Peyer's patch (tissue), 4 donors: Measurements from ENCODE around the gene RFX4. TPM values are rescaled to one million over a fixed set of nuclear protein-coding genes. Genes with fewer than 3 reads are reported as not detected.

ENCODE experiments used
- DNase-seq, 3 donors: peaks; one replicate each; pipeline ENCODE4 v3.0.0-alpha.2; 2017 to 2019
- H3K27ac ChIP-seq, 4 donors: fragments of 200-600 bp; sonication (generic); one replicate each; pipeline ENCODE4 v1.5.1; 2016 to 2019
- H3K27me3 ChIP-seq, 2 donors: fragments of 200-600 bp; sonication (generic); one replicate each; pipeline ENCODE4 v1.5.1; 2019
- H3K36me3 ChIP-seq, 3 donors: fragments of 200-600 bp; sonication (generic); one replicate each; pipeline ENCODE4 v1.5.1; 2016 to 2019
- H3K4me1 ChIP-seq, 4 donors: fragments of 200-600 bp; sonication (generic); one replicate each; pipeline ENCODE4 v1.5.1; 2016 to 2019
- H3K4me3 ChIP-seq, 4 donors: fragments of 200-600 bp; sonication (generic); 1 replicate in 3 of 4; 2 replicates in 1 of 4; pipeline ENCODE4 v1.5.1; 2016 to 2019; ENCODE audit warnings: mild to moderate bottlenecking in 1 of 4
- H3K9me3 ChIP-seq, 4 donors: fragments of 200-600 bp; sonication (generic); one replicate each; pipeline ENCODE4 v1.5.1; 2016 to 2019; ENCODE audit warnings: mild to moderate bottlenecking in 1 of 4
- POLR2A ChIP-seq, 2 donors: fragments of 450-650 bp; IDR thresholded peaks; one replicate each; pipeline ENCODE4 v1.5.1; 2017; ENCODE audit warnings: antibody characterized with exemption in 2 of 2, mild to moderate bottlenecking in 2 of 2, moderate library complexity in 2 of 2
- total RNA-seq, 4 donors: library from RNA; depleted of rRNA; stranded (reverse); fragments of >200 nt; gene quantifications; one replicate each; pipeline ENCODE4 v1.1.0, GENCODE V29; 2016
- TF ChIP-seq, protein P1 (sequence below), 6 experiments: fragments of 450-650 bp in 4 of 6; fragments of 200-600 bp in 2 of 6; sonication (generic) in 1 of 6; IDR thresholded peaks; one replicate each; pipeline ENCODE4 v1.5.1; 2017 to 2019; ENCODE audit warnings: antibody characterized with exemption in 6 of 6, mild to moderate bottlenecking in 3 of 6, moderate library complexity in 1 of 6

RFX4 gene
- total RNA-seq, 4 donors from 2014 or later = not detected

DNA sequence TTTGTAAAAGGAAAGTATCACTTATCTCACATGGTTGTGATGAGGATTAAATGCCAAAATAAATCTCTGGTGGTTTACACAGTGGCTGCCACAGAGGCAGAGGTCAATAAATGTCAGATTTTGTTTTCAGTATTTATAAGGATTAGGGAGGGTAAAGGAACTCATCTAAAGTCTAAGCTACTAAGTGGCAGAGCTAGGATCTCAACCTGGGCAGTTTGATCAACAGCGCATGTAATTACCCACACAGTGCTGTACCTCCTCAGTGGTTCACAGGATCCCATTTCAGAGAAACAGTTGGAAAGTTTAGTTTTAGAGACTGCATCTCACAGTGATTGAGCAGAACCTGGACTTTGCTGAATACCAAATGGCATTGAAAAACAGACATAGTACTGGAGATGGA lies 146.8 kb downstream of the RFX4 start:
- DNase-seq = no peak
- H3K9me3 ChIP-seq = no peaks in the 10 kb centered on the region
- TF ChIP-seq, protein P1, sequence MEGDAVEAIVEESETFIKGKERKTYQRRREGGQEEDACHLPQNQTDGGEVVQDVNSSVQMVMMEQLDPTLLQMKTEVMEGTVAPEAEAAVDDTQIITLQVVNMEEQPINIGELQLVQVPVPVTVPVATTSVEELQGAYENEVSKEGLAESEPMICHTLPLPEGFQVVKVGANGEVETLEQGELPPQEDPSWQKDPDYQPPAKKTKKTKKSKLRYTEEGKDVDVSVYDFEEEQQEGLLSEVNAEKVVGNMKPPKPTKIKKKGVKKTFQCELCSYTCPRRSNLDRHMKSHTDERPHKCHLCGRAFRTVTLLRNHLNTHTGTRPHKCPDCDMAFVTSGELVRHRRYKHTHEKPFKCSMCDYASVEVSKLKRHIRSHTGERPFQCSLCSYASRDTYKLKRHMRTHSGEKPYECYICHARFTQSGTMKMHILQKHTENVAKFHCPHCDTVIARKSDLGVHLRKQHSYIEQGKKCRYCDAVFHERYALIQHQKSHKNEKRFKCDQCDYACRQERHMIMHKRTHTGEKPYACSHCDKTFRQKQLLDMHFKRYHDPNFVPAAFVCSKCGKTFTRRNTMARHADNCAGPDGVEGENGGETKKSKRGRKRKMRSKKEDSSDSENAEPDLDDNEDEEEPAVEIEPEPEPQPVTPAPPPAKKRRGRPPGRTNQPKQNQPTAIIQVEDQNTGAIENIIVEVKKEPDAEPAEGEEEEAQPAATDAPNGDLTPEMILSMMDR (IDR thresholded peaks at IDR 0.05) = no peak
- TF ChIP-seq POLR2A (IDR thresholded peaks at IDR 0.05) = no peak
- H3K4me1 ChIP-seq = no peaks in the 10 kb centered on the region
- no peaks in the 10 kb centered on the region for H3K36me3 ChIP-seq
- H3K27ac ChIP-seq = no peak overlapping the region
- no peak overlapping the region for H3K4me3 ChIP-seq
- no peaks in the 10 kb centered on the region for H3K27me3 ChIP-seq

DNA sequence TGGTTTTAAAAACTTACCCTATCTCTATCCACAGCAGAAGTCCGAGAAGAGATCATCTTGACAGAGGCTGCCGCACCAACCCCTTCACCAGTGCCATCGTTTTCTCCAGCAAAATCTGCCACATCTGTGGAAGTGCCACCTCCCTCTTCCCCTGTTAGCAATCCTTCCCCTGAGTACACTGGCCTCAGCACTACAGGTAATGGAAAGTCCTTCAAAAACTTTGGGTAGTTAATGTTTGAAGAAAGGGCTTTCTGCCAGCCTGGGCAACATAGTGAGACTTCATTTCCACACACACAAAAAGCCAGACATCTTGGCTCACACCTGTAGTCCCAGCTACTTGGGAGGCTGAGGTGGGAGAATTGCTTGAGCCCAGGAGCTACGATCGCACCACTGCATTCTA lies 150.1 kb downstream of the RFX4 start:
- no peak overlapping the region for H3K27ac ChIP-seq
- no peak overlapping the region for H3K4me3 ChIP-seq
- H3K9me3 ChIP-seq = no peaks in the 10 kb centered on the region
- TF ChIP-seq POLR2A (IDR thresholded peaks at IDR 0.05) = no peak
- TF ChIP-seq, protein P1 (IDR thresholded peaks at IDR 0.05) = no peak
- H3K4me1 ChIP-seq = no peaks in the 10 kb centered on the region
- H3K36me3 ChIP-seq = no peaks in the 10 kb centered on the region
- DNase-seq = no peak
- H3K27me3 ChIP-seq = no peaks in the 10 kb centered on the region

DNA sequence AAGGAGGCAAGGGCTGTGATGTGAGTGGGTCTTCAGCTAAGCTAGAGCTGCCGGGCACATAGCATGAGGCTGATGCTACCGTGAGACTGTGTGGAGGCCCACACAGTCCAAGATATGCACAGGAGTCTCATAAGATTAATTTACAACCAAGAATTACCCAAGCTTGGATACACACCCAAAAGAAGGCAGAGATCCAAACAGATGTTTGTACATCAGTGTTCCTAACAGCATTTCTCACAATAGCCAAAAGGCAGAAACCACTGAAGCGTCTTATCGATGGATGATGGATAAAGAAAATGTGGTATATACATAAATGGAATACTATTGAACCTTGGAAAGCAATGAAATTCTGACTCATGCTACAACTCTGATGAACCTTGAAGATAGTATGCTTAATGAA lies 150.9 kb downstream of the RFX4 start:
- no peaks in the 10 kb centered on the region for H3K27me3 ChIP-seq
- no peaks in the 10 kb centered on the region for H3K9me3 ChIP-seq
- no peak overlapping the region for H3K4me3 ChIP-seq
- H3K4me1 ChIP-seq = no peaks in the 10 kb centered on the region
- H3K36me3 ChIP-seq = no peaks in the 10 kb centered on the region
- DNase-seq = no peak
- TF ChIP-seq POLR2A (IDR thresholded peaks at IDR 0.05) = no peak
- TF ChIP-seq, protein P1 (IDR thresholded peaks at IDR 0.05) = no peak
- H3K27ac ChIP-seq = no peak overlapping the region

DNA sequence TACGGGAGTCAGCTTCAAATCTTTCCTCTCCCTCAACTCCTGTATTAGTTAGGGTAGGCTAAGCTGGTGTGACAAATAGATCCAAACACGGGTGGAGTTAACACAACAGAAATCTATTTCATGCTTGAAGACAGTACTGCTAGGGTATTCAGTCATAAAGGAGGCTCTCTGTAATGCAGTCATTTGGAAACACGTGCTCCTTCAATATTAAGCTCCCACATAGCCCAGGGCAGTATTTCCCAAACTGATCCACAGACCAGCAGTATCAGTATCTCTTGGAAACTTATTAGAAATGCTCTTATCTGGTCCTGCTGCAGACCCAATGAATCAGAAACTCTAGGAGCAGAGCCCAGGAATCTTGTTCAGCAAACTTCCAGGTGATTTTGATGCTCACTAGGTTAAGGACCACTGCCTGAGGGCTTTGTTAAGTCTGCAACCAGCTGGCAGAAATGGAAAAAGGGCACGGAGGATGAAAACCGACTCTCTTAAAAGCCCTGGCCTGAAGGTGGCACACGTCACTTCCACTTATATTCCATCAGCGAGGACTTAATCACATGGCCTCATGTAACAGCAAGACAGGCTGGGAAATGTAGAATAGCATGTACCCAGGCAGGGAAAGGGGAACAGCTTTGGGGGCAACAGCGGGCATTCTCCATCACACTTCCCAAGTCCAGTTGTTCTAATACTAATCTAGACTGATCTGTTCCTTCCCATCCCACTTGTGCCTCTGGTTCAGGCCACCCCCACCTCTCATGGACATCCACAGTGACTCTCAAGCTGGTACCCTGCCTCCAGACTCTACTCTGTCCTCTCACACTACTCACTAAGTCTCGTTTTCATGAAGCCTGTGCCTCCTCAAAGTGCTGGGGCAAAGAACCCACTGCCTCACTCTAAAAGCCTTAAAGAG lies 153.5 kb downstream of the RFX4 start:
- TF ChIP-seq, protein P1 (IDR thresholded peaks at IDR 0.05) = no peak
- TF ChIP-seq POLR2A (IDR thresholded peaks at IDR 0.05) = no peak
- no peak for DNase-seq
- Histone ChIP-seq H3K4me1 (peaks cover 0 to 6% (median 0%) of the 10 kb centered on the region in 4 donors), H3K27me3 (no peaks in the 10 kb centered on the region), H3K27ac (no peak overlapping the region), H3K9me3 (no peaks in the 10 kb centered on the region), H3K4me3 (no peak overlapping the region), H3K36me3 (no peaks in the 10 kb centered on the region)

DNA sequence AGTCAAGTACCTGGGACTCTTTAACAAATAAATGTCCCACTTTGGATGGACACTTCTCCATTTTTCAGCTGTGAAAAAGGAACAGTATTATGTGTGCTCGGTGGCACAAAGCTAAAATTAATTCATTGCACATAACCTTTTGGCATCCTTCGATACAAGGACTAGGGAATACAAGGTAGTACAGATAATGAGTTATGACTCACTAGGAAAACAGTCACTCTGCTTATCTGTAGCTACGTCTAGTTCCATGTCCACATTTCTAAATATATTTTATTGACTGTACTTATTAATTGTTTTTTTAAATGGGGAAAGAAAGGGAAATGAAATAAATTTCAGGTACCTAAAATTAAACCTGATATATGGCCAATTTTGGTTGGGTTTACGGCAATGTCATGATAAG lies 156.5 kb downstream of the RFX4 start:
- no peak overlapping the region for H3K4me3 ChIP-seq
- TF ChIP-seq POLR2A (IDR thresholded peaks at IDR 0.05) = no peak
- TF ChIP-seq, protein P1 (IDR thresholded peaks at IDR 0.05) = no peak
- H3K9me3 ChIP-seq = no peaks in the 10 kb centered on the region
- H3K27ac ChIP-seq = no peak overlapping the region
- peaks cover 0 to 6% (median 0%) of the 10 kb centered on the region in 4 donors for H3K4me1 ChIP-seq
- no peak for DNase-seq
- H3K36me3 ChIP-seq = no peaks in the 10 kb centered on the region
- H3K27me3 ChIP-seq = no peaks in the 10 kb centered on the region
